ENCODE results near the gene POLR2J.

DNA sequence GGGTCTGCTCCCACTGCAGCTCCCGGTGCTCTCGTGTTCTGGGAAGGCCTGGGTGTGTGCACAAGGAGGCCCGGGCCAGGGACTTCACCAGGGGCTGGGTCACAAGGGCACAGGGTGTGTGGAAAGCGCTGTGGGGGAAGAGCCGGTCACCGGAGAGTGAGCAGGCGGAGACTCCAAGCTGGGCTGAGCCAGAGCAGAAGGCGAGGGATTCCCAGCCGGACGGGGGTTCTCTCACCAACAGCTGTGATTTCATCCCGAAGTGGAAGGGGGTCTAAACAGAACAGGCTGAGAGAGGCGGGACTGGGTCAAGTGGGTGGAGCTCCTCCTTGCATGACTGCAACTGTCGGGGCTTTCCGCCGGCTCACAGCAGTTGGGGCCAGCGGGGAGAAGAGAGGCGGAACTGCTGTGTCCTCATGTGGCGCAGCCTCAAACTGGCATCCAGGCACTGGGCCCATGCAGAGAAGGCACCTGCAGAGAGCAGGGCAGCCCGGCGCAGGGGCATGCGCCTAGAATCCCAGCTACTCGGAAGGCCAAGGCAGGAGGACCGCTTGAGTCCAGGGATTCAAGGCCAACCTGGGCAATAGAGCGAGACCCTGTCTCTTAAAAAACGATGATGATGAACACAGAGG, 53.0 kb downstream of the POLR2J start:
- TF ChIP-seq, protein P1, sequence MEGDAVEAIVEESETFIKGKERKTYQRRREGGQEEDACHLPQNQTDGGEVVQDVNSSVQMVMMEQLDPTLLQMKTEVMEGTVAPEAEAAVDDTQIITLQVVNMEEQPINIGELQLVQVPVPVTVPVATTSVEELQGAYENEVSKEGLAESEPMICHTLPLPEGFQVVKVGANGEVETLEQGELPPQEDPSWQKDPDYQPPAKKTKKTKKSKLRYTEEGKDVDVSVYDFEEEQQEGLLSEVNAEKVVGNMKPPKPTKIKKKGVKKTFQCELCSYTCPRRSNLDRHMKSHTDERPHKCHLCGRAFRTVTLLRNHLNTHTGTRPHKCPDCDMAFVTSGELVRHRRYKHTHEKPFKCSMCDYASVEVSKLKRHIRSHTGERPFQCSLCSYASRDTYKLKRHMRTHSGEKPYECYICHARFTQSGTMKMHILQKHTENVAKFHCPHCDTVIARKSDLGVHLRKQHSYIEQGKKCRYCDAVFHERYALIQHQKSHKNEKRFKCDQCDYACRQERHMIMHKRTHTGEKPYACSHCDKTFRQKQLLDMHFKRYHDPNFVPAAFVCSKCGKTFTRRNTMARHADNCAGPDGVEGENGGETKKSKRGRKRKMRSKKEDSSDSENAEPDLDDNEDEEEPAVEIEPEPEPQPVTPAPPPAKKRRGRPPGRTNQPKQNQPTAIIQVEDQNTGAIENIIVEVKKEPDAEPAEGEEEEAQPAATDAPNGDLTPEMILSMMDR (IDR thresholded peaks at IDR 0.05; ENCODE audit: low read depth, low read length) = no peak
- TF ChIP-seq EZH2phosphoT487 (IDR thresholded peaks at IDR 0.05; ENCODE audit: low read depth) = no peak
